B cell (primary cell): ENCODE results near the gene GABRD.

Experiments used
- EZH2 ChIP-seq: IDR thresholded peaks from 2 replicates; pipeline ENCODE4 v1.6.1; 2012; ENCODE audit warnings: borderline replicate concordance, low read depth, mild to moderate bottlenecking, moderate library complexity, low read length; ENCODE audit not compliant: insufficient read depth, poor library complexity, severe bottlenecking
- TF ChIP-seq, protein P1 (sequence below): fragments of 200-600 bp; IDR thresholded peaks from one replicate; pipeline ENCODE4 v1.8.0; 2022; ENCODE audit warnings: antibody characterized with exemption, mild to moderate bottlenecking

DNA sequence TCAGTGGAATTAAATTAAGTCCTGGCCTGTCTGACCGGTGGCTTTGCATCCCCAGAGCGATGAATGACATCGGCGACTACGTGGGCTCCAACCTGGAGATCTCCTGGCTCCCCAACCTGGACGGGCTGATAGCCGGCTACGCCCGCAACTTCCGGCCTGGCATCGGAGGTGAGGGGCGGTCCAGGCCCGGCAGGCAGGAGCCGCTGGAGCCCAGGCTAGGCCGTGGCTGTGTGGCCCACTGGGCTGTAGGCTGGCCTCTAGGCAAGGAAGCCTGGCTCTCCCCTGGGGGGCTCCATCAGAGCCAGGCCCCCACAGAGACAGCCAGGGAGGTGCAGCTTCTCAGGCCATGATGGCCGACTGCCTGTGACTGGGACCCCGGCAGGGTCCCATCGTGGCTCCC lies 5.7 kb downstream of the GABRD start:
- TF ChIP-seq, protein P1, sequence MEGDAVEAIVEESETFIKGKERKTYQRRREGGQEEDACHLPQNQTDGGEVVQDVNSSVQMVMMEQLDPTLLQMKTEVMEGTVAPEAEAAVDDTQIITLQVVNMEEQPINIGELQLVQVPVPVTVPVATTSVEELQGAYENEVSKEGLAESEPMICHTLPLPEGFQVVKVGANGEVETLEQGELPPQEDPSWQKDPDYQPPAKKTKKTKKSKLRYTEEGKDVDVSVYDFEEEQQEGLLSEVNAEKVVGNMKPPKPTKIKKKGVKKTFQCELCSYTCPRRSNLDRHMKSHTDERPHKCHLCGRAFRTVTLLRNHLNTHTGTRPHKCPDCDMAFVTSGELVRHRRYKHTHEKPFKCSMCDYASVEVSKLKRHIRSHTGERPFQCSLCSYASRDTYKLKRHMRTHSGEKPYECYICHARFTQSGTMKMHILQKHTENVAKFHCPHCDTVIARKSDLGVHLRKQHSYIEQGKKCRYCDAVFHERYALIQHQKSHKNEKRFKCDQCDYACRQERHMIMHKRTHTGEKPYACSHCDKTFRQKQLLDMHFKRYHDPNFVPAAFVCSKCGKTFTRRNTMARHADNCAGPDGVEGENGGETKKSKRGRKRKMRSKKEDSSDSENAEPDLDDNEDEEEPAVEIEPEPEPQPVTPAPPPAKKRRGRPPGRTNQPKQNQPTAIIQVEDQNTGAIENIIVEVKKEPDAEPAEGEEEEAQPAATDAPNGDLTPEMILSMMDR: no peak
- no peak for TF ChIP-seq EZH2
